ENCODE measurements around the gene C4orf50.
A peak's percentile ranks its signal among the peaks of the same experiment; 100 is the strongest.

C4orf50 gene

GRCh38 chr4:5919571-5919970, 98.7 kb downstream of the C4orf50 start:
- DNase-seq (ENCODE audit: low spot score): no peak

DNA sequence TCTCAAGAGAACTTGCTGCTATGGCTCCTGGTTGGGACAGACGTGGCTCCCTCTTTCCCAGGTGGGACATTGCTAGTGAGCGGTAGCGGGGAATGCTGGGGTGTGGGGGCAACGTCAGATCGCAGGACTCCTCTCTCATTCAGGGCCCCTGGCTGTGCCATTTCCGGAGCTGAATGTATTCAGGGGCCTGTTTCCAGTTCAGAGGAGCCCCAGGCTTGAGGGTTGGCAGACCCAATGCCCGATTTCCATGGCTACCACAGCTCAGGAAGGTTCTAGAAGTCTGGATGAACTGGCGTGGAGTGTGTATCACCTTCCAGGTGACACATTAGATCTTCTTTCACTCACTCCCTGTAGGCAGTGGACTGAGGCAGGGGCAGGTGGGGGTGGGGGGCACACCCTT, 99.2 kb downstream of the C4orf50 start:
- DNase-seq (ENCODE audit: low spot score): no peak

GRCh38 chr4:5918331-5918985, 99.8 kb downstream of the C4orf50 start:
- no peak for DNase-seq (ENCODE audit: low spot score)

DNA sequence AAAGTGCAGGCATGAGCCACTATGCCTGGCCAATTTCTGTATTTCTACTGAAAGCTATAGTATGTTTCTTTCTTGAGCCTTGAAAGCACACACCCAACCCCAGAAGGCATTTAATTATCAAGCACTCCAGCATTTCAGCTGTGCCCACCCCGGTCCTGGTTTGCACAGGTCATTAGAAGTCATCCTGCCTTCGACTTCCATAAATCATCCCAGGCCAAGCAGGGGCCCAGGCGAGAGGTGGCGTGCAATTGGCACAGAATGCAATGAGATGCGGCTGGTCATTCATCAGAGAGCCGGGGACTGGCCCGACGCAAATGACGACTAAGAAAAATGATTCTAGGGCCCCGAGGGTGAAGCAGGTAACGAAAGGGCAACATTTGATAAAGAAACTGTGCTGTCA, 100.6 kb downstream of the C4orf50 start:
- no peak for DNase-seq (ENCODE audit: low spot score)

- DNase-seq (ENCODE audit: low spot score): no peak
Measured at GRCh38 chr4:5916229-5916628, 102.0 kb downstream of the C4orf50 start.

- DNase-seq (ENCODE audit: low spot score): no peak
Measured at GRCh38 chr4:5913454-5913853, 104.8 kb downstream of the C4orf50 start.

GRCh38 chr4:5912614-5913019, 105.6 kb downstream of the C4orf50 start:
- DNase-seq (ENCODE audit: low spot score): no peak

DNA sequence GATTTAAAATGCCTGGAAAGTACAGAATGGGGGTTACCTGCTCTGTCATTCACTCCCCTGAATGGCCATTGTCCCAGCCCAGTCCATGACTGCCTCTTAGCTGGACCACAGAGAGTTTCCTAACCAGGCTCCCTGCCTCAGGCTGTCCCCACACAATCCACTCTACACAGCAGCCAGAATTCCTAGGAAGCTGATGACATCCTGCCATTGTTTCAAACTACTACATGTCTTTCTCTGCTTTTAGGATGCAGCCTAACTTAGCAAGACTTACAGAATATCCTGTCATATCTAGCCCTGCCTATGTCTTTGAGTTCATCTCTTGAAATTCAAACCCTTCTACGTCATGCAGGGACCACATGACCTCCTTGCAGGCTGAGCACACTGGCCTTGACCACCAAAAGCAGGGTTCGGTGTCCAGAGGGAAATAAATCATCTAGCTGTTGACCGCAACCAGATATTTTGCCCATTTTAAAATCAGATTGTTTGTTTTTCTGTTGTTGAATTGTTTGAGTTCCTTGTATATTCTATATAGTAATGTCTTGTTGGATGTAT, 109.3 kb downstream of the C4orf50 start:
- DNase-seq (ENCODE audit: low spot score): no peak

DNA sequence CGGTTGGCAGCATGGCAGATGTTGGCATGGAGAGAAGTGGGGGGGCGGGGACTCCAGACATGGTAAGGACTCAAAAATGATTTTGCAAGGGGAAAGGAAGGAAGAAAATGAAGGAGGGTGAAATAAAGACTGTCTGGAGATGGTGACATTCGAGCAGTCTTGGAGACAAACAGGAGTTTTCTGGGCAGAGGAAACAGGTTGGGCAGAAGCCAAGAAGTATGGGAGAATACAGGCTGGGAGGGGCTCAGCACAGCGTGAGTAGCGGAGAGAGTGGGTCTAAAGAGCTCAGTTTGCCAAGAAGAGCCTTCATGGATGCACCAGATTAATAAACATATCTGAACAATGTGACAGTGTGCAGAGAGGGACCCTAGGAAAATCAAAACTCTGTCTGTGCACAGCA, 112.0 kb downstream of the C4orf50 start:
- no peak for DNase-seq (ENCODE audit: low spot score)

DNA sequence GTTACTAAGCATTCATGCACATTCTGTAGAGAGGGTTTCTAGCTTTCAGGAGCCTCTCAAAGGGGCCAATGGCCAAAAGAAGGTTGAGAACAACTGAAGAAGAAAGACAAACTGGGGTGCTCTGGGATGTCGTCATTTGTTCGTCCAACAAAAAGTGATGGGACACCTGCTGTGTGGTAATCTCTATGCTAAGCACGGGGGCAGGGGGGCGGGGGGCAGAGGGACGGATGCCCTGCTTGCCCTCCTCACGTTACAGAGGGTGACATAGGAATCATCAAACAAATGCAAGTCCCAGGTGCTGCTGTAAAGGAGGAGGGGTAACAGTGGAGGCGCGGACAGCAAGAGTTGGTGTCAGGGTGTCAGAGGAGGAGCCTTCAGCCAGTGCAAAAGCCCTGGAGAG, 112.5 kb downstream of the C4orf50 start:
- no peak for DNase-seq (ENCODE audit: low spot score)

- DNase-seq (ENCODE audit: low spot score): peak; percentile 69
Measured at GRCh38 chr4:5900844-5901243, 117.4 kb downstream of the C4orf50 start.

DNA sequence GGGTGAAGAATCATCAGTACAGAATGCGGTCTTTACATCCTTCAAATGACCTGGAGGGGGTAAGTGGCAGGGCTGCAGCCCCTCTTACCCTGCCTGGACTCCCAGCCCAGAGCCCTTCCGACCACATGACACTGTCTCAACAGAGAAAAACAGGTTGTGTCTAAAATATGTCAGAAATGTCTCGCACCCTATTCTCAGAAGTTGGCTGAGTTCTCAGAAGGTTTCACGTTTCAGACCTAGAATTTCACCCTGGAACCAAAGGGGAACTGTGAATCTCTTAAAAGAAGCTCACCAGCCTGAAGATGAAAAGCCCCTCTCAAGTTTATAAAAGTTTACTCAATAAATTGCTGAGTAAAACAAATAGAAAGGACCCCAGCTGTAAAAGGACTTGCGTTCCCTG, 118.3 kb downstream of the C4orf50 start:
- no peak for DNase-seq (ENCODE audit: low spot score)

DNA sequence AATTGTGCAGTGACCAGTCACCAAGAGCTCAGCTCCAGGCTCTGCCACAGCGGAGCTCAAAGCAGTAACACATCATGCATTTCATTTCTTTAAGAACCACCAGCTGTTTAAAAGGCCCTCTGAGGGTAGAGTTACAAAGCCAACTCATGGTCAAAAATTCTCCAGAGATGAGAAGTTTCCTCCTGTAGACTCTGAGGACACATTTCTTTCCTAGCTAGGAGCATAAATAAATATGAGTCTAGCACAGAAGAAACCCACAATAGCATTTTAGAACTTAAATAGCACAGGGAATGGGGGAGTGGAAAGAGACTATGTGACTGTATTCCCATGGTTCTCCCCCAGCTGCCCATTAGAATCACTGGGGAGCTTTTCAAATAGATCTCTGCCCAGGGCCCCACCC, 118.8 kb downstream of the C4orf50 start:
- no peak for DNase-seq (ENCODE audit: low spot score)

DNA sequence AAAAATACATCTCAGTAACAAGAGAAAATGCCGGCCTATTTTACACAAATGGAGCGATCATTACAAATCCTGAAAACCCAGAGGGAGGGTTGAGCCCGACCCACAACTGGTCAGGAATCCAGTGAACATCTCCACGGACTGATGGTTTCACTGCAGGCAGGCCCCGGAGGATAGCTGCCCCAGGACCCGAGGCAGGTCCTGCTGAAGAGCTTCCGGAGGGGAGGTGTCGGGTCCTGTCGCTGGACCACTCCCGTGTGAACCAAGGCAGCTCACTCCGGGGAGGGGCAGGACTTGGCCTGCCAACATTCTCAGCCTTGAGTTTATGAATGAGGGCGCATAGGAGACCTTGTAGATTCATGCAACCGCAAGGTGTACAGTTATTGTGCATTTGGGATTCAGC, 120.6 kb downstream of the C4orf50 start:
- no peak for DNase-seq (ENCODE audit: low spot score)

DNA sequence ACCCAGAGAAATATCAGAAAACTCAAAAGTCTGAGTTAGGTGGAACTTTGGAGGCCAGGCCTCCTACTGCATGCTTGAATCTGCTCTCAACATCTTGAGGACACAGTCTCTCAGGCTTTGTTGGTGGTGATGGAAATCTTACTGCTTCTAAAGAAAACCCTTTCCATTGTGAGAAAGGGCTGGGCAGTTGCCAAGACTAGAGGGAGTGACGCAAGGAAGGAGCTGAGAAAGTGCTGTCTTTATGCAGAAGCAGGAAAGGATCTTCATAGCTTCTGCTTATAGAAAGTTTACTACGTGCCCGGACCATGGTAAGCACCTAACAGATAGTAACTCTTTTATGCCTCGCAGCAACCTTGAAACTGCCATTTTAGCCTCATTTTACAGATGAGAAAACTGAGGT, 122.9 kb downstream of the C4orf50 start:
- no peak for DNase-seq (ENCODE audit: low spot score)

DNA sequence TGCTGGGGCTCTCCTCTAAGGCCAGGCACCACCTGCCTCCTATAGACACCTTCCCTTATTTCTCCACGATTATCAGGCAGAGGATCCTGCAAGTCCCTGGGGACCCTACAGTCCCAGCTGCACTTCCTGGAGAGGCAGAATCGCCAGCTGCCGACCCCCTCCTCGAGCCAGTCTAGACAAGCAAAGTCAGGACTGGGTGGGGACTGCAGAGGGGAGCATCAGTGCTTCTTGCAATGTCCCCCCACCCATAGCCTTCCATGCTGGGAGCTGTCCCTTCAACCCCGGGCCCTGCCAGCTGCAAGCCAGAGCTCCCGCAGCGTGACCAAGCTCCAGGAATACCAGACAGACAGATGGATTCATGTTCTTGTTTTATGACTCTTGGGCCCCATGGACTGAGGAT, 124.0 kb downstream of the C4orf50 start:
- no peak for DNase-seq (ENCODE audit: low spot score)

GRCh38 chr4:5893591-5893990, 124.6 kb downstream of the C4orf50 start:
- no peak for DNase-seq (ENCODE audit: low spot score)

DNA sequence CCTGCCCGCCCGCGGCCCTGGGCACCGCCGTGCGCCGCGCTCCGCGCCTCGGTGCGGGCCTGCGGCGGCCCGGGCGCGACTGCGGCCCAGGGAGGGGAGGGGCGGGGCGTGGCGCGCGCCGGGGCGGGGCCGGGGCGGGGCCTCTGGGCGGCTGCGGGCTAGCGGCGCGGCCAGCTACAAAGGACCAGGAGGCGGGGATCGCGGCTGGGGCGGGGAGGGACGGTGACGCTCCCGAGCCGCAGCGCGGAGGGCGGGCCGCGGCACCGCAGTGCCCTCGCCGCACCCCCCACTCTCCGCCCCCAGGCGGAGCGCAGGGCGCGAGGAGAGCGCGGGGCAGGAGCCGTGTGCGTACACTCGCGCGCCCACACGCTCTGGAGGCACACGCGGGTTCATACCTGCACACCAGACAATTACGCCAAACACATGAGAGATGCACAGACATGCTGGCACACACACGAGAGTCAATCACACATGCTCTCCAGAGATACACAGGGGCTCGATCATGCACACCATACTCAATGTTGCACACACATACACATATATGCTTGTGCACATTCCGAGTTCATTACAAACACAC, 125.1 kb downstream of the C4orf50 start, which contains the start of gene CRMP1:
CRMP1 (minus strand) TSS at position 83 of the 577 bp plus-strand sequence. CDS start 117 bp downstream, outside the sequence.
- DNase-seq (ENCODE audit: low spot score): peak; percentile 57

DNA sequence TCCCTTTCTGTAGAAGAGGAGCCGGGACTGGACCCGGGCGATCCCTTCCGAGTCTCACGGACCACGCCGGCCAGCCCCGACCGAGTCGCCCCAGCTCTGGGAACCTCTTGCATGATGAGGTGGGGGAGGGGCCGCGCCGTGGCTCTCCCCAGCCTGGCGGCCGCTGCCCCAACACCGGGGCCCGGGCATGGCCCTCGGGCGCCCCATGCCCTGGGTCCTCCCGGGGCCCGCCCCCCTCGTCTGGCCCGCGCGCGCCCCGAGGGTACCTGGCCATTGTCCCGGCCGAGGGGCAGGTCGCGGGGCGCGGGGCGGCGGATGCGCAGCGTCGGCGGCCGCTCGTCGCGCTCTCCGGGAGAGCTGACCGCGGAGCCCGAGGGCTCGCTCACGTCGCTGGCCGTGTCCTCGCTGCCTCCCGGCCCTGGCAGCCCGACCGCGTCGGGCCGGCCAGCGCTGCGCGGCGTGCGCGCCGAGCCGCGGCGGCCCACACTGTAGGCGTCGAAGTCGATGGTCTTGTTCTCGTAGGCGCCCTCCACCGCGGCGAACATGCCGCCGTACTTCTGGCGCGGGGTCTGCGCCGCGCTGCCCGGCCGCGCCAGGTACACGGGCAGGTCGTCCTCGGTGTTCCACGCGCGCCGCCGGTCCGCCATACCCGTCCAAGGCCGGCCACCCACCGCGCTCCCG, 125.8 kb downstream of the C4orf50 start:
- DNase-seq (ENCODE audit: low spot score): no peak

DNA sequence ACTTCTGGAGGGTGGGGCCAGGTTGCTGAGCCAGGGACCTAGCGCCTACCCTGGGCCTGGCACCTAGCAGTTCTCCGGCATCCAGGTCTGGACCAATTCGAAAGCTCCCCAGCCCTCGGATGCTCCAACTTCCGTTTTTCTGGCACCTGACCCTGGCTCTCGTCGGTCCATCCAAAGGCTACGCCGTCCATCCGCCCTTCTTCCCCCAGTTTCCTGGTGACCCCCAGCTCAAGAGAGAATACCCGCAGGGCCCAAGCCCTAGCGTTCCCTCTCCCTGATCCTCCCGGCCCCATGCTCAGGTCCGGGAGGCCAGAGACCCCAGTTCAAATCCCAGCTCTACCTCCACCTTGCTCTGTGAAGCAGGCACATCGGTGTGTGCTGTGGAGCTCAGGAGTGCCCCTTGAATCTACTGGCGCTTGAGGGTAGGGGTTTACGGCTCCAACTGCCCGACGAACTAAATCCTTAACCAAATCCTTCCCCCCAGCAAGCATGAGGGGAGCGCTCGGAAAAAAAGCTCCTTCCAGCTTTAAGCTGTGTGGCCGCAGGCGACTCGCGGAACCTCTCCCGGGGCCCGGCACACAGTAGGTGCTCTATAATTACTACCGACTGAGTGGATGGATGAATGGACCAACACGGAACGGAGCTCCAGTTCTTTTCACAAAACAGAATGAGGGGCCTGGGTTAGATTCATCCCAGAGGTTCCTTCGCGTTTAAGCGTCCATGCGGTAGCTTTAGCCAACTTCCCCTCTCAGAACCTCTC, 126.5 kb downstream of the C4orf50 start:
- no peak for DNase-seq (ENCODE audit: low spot score)

DNA sequence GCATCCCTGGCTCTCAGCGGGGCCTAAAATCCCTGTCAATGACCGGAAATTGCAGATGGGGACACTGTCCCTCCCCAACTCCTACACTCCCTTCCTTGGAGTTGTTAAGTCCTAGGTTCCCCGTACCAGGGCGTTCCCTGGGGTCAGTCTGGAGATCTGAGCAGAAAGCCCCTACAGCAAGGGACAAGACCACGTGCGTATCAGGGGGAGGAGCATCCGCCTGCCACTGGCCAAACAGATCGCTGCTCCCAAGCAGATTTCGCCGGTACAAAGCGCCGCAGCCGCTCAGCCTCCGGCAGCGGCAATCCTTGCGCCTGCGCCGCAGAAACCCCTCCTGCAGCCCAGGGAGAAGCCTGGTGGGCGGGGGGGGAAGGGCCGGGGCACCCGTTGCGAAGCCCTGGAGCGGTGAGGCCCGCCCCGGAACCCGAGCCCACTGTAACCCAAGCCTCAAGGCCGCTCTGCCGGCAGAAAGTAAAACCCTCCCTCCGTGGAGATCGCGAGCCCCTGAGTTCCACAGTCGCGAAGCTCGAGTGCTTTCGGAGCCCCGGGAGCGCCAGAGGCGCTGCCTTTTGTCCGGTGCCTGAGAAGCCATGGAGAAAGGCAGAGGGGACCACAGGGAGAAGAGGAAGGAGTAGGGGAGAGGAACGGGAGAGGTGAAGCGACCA, 128.0 kb downstream of the C4orf50 start:
- DNase-seq (ENCODE audit: low spot score): peak; percentile 83
